NOMO-1 treated with DMSO at 0.1 percent for 48 hours (cell line): Measurements from ENCODE around the gene NOLC1.

ENCODE experiments used
- DNase-seq: peaks from one replicate; lab custom pipeline; 2025; ENCODE audit not compliant: unreplicated experiment; lab: John Stamatoyannopoulos, UW

The NOLC1 gene

GRCh38 chr10:102200751-102201640, 48.8 kb downstream of the NOLC1 start:
- DNase-seq = peak; percentile 13

GRCh38 chr10:102202386-102202785, 50.2 kb downstream of the NOLC1 start:
- DNase-seq = no peak

- DNase-seq = no peak
Measured at GRCh38 chr10:102208311-102209035, 56.3 kb downstream of the NOLC1 start.

GRCh38 chr10:102211615-102212299, 59.6 kb downstream of the NOLC1 start:
- DNase-seq = peak; percentile 36
